ENCODE results near the gene RYR3. TPM values are rescaled to one million over a fixed set of nuclear protein-coding genes. Genes with fewer than 3 reads are reported as not detected.

The RYR3 gene
- total RNA-seq, 1 experiment from 2014 or later, result not detected

- CTCF ChIA-PET, result no interaction called here
- H3K4me1 ChIP-seq (ENCODE audit: insufficient read depth, low read length, poor library complexity, severe bottlenecking), result no peaks in the 10 kb centered on the region
Observed at GRCh38 chr15:33539825-33540573, 229.2 kb downstream of the RYR3 start.

GRCh38 chr15:33543957-33544356 lies 233.2 kb downstream of the RYR3 start:
- H3K27ac ChIP-seq (ENCODE audit: low read depth, low read length, poor library complexity, severe bottlenecking), result no peak overlapping the region
- BruUV-seq (replicated peaks), result no TSS peak
- intact Hi-C loops (cut with micrococcal nuclease; ENCODE audit: unreplicated experiment), result no loop called here

More at GRCh38 chr15:33539825-33540573, 229.2 kb downstream of the RYR3 start:
- Histone ChIP-seq H3K27ac (ENCODE audit: low read depth, low read length, poor library complexity, severe bottlenecking) (no peak overlapping the region), H3K4me3 (ENCODE audit: low read depth, low read length, poor library complexity, severe bottlenecking) (no peak overlapping the region), H3K27me3 (replicated peaks; ENCODE audit: insufficient read depth, low read depth, low read length, poor library complexity) (peaks cover 37% of the 10 kb centered on the region), H3K9me3 (ENCODE audit: low read depth, low read length, poor library complexity, severe bottlenecking) (no peaks in the 10 kb centered on the region), H3K36me3 (ENCODE audit: insufficient read depth, low read length, poor library complexity, severe bottlenecking) (no peaks in the 10 kb centered on the region)
- POLR2A ChIA-PET (ENCODE audit: low non-redundant PET), result no interaction called here
- intact Hi-C loops (cut with micrococcal nuclease; ENCODE audit: unreplicated experiment), result no loop called here
- TF ChIP-seq CTCF (conservative IDR thresholded peaks at IDR 0.05; ENCODE audit: low read depth, low read length), result no peak
- TF ChIP-seq EZH2 (IDR thresholded peaks at IDR 0.05; ENCODE audit: borderline replicate concordance, low read depth, low read length, poor library complexity, severe bottlenecking), result no peak
- no TSS peak for BruUV-seq (replicated peaks)
- DNase-seq (ENCODE audit: low spot score), result no peak

GRCh38 chr15:33545866-33546265 lies 235.1 kb downstream of the RYR3 start:
- H3K36me3 ChIP-seq (ENCODE audit: insufficient read depth, low read length, poor library complexity, severe bottlenecking), result no peaks in the 10 kb centered on the region
- CTCF ChIA-PET, result no interaction called here
- BruUV-seq (replicated peaks), result no TSS peak
- H3K4me1 ChIP-seq (ENCODE audit: insufficient read depth, low read length, poor library complexity, severe bottlenecking), result no peaks in the 10 kb centered on the region
- no peaks in the 10 kb centered on the region for H3K9me3 ChIP-seq (ENCODE audit: low read depth, low read length, poor library complexity, severe bottlenecking)
- intact Hi-C loops (cut with micrococcal nuclease; ENCODE audit: unreplicated experiment), result no loop called here
- H3K4me3 ChIP-seq (ENCODE audit: low read depth, low read length, poor library complexity, severe bottlenecking), result no peak overlapping the region
- DNase-seq (ENCODE audit: low spot score), result no peak
- peaks cover 8% of the 10 kb centered on the region for H3K27me3 ChIP-seq (replicated peaks; ENCODE audit: insufficient read depth, low read depth, low read length, poor library complexity)
- TF ChIP-seq CTCF (conservative IDR thresholded peaks at IDR 0.05; ENCODE audit: low read depth, low read length), result no peak
- no peak for TF ChIP-seq EZH2 (IDR thresholded peaks at IDR 0.05; ENCODE audit: borderline replicate concordance, low read depth, low read length, poor library complexity, severe bottlenecking)
- POLR2A ChIA-PET (ENCODE audit: low non-redundant PET), result no interaction called here
- H3K27ac ChIP-seq (ENCODE audit: low read depth, low read length, poor library complexity, severe bottlenecking), result no peak overlapping the region

More at GRCh38 chr15:33543957-33544356, 233.2 kb downstream of the RYR3 start:
- POLR2A ChIA-PET (ENCODE audit: low non-redundant PET), result no interaction called here
- no peak for TF ChIP-seq EZH2 (IDR thresholded peaks at IDR 0.05; ENCODE audit: borderline replicate concordance, low read depth, low read length, poor library complexity, severe bottlenecking)
- TF ChIP-seq CTCF (conservative IDR thresholded peaks at IDR 0.05; ENCODE audit: low read depth, low read length), result no peak
- Histone ChIP-seq H3K36me3 (ENCODE audit: insufficient read depth, low read length, poor library complexity, severe bottlenecking) (no peaks in the 10 kb centered on the region), H3K9me3 (ENCODE audit: low read depth, low read length, poor library complexity, severe bottlenecking) (no peaks in the 10 kb centered on the region), H3K4me3 (ENCODE audit: low read depth, low read length, poor library complexity, severe bottlenecking) (no peak overlapping the region), H3K27me3 (replicated peaks; ENCODE audit: insufficient read depth, low read depth, low read length, poor library complexity) (peaks cover 8% of the 10 kb centered on the region), H3K4me1 (ENCODE audit: insufficient read depth, low read length, poor library complexity, severe bottlenecking) (no peaks in the 10 kb centered on the region)
- DNase-seq (ENCODE audit: low spot score), result no peak
- CTCF ChIA-PET, result no interaction called here

Measured in A673 (cell line).